Neural crest cell (in vitro differentiated cells): ENCODE results near the gene BCL6. TPM values are rescaled to one million over a fixed set of nuclear protein-coding genes. Genes with fewer than 3 reads are reported as not detected.

Experiments used
- DNase-seq: peaks from one replicate; pipeline ENCODE4 v3.0.0; 2021; ENCODE audit warnings: low read depth, mixed read lengths, low spot score
- H3K27ac Mint-ChIP-seq: one replicate; pipeline ENCODE4 v1.8.0; 2021; ENCODE audit warnings: mild to moderate bottlenecking, mixed read lengths; ENCODE audit not compliant: unreplicated experiment
- H3K27me3 Mint-ChIP-seq: 2 replicates; pipeline ENCODE4 v1.8.0; 2021; ENCODE audit warnings: low read depth, mild to moderate bottlenecking, mixed read lengths
- H3K36me3 Mint-ChIP-seq: 2 replicates; pipeline ENCODE4 v1.8.0; 2021; ENCODE audit warnings: low read depth, mild to moderate bottlenecking, mixed read lengths
- H3K4me1 Mint-ChIP-seq: 2 replicates; pipeline ENCODE4 v1.8.0; 2021; ENCODE audit warnings: mixed read lengths
- H3K4me3 Mint-ChIP-seq: one replicate; pipeline ENCODE4 v1.8.0; 2021; ENCODE audit warnings: mild to moderate bottlenecking, mixed read lengths
- H3K9me3 Mint-ChIP-seq: 2 replicates; pipeline ENCODE4 v1.8.0; 2021; ENCODE audit warnings: mixed read lengths
- total RNA-seq: library from RNA; stranded (reverse); gene quantifications from 2 replicates; pipeline ENCODE4 v1.2.1, GENCODE V29; 2021
- TF ChIP-seq, protein P1 (sequence below): fragments of 200-600 bp; sonication (generic); conservative IDR thresholded peaks from 2 replicates; pipeline ENCODE4 v1.5.0; 2021; ENCODE audit warnings: antibody characterized with exemption, mild to moderate bottlenecking

BCL6 gene
- total RNA-seq, 1 donor from 2014 or later: 6.4 TPM

DNA sequence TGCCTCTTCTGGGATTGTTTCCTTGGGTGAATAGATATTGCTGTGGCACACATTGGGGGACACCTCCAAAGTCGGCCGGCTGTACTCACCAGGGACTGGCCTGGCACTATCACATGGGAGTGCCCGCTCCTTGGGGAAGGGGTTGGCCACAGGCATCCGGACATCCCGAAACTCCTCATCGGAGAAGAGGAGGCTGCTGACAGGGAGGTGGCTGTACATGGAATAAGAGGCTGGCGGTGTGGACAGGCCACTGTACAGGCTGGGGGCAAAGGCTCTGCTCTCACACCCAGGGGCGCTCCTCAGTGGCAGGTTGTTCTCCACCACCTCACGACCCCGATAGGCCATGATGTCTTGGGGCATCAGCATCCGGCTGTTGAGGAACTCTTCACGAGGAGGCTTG lies 15.7 kb downstream of the BCL6 start:
- DNase-seq: no peak
- Mint-ChIP-seq H3K27ac (no peak overlapping the region), H3K27me3 (no peaks in the 10 kb centered on the region), H3K4me1 (no peaks in the 10 kb centered on the region), H3K9me3 (no peaks in the 10 kb centered on the region), H3K4me3 (no peak overlapping the region), H3K36me3 (no peaks in the 10 kb centered on the region)
- TF ChIP-seq, protein P1, sequence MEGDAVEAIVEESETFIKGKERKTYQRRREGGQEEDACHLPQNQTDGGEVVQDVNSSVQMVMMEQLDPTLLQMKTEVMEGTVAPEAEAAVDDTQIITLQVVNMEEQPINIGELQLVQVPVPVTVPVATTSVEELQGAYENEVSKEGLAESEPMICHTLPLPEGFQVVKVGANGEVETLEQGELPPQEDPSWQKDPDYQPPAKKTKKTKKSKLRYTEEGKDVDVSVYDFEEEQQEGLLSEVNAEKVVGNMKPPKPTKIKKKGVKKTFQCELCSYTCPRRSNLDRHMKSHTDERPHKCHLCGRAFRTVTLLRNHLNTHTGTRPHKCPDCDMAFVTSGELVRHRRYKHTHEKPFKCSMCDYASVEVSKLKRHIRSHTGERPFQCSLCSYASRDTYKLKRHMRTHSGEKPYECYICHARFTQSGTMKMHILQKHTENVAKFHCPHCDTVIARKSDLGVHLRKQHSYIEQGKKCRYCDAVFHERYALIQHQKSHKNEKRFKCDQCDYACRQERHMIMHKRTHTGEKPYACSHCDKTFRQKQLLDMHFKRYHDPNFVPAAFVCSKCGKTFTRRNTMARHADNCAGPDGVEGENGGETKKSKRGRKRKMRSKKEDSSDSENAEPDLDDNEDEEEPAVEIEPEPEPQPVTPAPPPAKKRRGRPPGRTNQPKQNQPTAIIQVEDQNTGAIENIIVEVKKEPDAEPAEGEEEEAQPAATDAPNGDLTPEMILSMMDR: no peak

DNA sequence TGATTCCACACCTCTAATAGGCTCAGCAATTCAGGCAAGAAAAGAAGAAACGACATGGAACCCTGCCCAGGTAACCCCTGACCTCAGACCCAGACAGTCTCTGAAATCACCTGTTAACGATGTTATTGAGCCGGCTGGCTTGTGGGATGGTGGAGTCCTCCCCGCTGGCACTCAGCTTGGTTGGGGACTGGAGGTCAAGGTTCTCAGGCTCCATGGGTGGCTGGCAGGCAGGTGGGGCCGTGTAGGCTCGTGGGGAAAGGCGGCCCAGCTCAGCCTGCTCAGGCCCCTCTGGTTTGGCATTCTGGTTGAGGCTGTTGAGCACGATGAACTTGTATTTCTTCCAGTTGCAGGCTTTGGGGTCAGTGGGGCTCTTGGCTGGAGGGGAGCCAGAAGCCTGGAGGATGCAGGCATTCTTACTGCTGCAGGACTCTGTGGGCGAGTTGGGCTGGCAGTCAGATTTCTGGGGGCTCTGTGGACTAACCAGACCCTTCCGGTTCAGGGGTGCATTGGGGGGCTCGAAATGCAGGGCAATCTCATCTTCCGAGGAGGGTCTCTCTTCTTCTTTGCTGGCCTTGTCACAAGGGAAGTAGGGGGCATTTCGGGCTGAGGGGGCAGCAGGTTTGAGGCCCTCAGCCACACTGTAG lies 16.2 kb downstream of the BCL6 start:
- no peaks in the 10 kb centered on the region for H3K36me3 Mint-ChIP-seq
- TF ChIP-seq, protein P1: no peak

DNA sequence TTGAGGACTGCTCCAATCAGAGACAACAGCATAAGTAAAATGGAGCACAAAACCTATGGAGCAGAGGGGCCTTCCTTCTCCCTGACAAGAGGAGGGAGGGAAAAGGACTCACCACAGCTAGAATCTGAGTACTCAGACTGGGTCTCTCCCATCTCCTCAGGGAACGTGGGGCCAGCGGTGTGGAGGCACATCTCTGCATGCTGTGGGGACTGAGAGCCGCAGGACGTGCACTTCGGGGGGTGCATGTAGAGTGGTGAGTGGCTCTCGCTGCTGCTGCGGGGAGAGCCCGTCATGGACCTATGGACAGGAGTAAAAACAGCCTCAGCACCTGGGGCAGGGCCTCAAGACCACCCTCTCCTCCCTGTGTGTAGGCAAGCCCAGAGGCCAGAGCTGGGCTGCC lies 17.0 kb downstream of the BCL6 start:
- no peak overlapping the region for H3K4me3 Mint-ChIP-seq
- H3K4me1 Mint-ChIP-seq: no peaks in the 10 kb centered on the region
- no peaks in the 10 kb centered on the region for H3K9me3 Mint-ChIP-seq
- H3K36me3 Mint-ChIP-seq: no peaks in the 10 kb centered on the region
- TF ChIP-seq, protein P1: no peak
- no peak for DNase-seq
- H3K27me3 Mint-ChIP-seq: no peaks in the 10 kb centered on the region
- H3K27ac Mint-ChIP-seq: no peak overlapping the region

More for the DNA sequence above, 16.2 kb downstream of the BCL6 start:
- H3K4me1 Mint-ChIP-seq: no peaks in the 10 kb centered on the region
- H3K27me3 Mint-ChIP-seq: no peaks in the 10 kb centered on the region
- DNase-seq: no peak
- no peaks in the 10 kb centered on the region for H3K9me3 Mint-ChIP-seq
- H3K27ac Mint-ChIP-seq: no peak overlapping the region
- no peak overlapping the region for H3K4me3 Mint-ChIP-seq

DNA sequence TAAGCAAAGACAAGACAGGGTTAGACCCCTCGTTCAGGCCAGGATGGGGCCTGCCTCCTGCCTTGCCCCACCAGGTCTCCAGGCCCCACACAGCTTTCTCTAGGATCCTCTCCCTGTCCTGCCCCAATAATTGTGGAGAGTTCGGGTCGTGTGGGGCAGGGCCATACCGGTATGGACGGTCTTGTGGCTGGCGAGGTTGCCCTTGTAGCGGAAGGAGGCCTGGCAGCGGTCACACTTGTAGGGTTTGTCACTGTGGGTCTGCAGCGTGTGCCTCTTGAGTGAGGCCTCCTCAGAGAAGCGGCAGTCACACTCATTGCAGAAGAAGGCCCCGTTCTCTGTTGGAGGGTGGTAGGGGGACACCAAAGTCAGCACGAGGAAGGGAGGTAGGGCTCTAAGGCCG lies 18.7 kb downstream of the BCL6 start:
- no peaks in the 10 kb centered on the region for H3K27me3 Mint-ChIP-seq
- no peaks in the 10 kb centered on the region for H3K4me1 Mint-ChIP-seq
- H3K4me3 Mint-ChIP-seq: no peak overlapping the region
- no peaks in the 10 kb centered on the region for H3K36me3 Mint-ChIP-seq
- no peak for DNase-seq
- H3K27ac Mint-ChIP-seq: peak overlapping the region; percentile 24
- TF ChIP-seq, protein P1: no peak
- H3K9me3 Mint-ChIP-seq: no peaks in the 10 kb centered on the region

DNA sequence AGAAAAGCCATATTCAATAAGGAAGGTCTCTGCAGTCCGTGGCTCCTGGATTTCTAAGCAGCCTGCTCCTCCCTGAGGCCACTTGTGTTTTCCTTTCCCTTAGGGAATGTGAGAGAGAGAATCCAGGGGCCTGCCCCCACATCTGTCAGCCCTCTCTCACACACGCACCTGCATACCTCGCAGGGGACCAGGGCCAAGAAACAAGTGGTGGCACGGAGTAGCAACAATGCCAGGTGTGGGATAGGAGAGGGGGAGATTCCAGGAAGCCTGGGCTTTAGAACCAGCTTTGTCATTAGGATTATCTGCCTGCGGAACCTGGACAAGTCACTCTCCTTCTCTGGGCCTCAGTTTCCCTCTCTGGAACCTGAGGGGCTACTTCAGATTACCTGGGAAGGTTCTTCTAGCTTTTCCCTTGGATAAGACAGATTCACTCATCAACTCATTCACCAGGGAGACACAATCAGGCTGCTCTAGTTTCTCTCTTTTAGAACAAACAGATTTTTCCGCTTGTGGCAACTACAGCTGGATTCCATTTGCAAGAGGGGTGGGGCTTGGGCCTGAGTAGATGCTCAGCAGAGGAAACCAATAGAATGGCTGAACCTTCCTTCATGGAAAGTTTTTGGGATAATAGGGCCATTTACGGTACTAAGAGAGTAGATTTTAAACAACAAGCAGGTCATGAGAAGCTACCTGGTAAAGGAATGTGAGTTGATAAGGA lies 19.5 kb downstream of the BCL6 start:
- no peaks in the 10 kb centered on the region for H3K27me3 Mint-ChIP-seq
- TF ChIP-seq, protein P1: no peak
- H3K36me3 Mint-ChIP-seq: no peaks in the 10 kb centered on the region
- no peaks in the 10 kb centered on the region for H3K9me3 Mint-ChIP-seq
- DNase-seq: no peak
- H3K4me1 Mint-ChIP-seq: no peaks in the 10 kb centered on the region
- no peak overlapping the region for H3K4me3 Mint-ChIP-seq
- no peak overlapping the region for H3K27ac Mint-ChIP-seq
